ENCODE data around the gene ZZZ3.
"Not testable (repeated sequence)": the region's sequence is repeated elsewhere in the genome, so short reads cannot be mapped to it uniquely, and the experiment has no call there.

The ZZZ3 gene

GRCh38 chr1:77655431-77655974 is 27.0 kb downstream of the ZZZ3 start:
- peak; percentile 13 for DNase-seq (ENCODE audit: low read depth)
- TF ChIP-seq, protein P1, sequence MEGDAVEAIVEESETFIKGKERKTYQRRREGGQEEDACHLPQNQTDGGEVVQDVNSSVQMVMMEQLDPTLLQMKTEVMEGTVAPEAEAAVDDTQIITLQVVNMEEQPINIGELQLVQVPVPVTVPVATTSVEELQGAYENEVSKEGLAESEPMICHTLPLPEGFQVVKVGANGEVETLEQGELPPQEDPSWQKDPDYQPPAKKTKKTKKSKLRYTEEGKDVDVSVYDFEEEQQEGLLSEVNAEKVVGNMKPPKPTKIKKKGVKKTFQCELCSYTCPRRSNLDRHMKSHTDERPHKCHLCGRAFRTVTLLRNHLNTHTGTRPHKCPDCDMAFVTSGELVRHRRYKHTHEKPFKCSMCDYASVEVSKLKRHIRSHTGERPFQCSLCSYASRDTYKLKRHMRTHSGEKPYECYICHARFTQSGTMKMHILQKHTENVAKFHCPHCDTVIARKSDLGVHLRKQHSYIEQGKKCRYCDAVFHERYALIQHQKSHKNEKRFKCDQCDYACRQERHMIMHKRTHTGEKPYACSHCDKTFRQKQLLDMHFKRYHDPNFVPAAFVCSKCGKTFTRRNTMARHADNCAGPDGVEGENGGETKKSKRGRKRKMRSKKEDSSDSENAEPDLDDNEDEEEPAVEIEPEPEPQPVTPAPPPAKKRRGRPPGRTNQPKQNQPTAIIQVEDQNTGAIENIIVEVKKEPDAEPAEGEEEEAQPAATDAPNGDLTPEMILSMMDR (IDR thresholded peaks at IDR 0.05; ENCODE audit: insufficient read depth, low read depth, low read length, missing control alignments), result no peak
- H3K4me3 ChIP-seq (ENCODE audit: low read depth, low read length), result no peak overlapping the region

- TF ChIP-seq, protein P1 (IDR thresholded peaks at IDR 0.05; ENCODE audit: insufficient read depth, low read depth, low read length, missing control alignments), result no peak
- H3K4me3 ChIP-seq (ENCODE audit: low read depth, low read length), result no peak overlapping the region
- DNase-seq (ENCODE audit: low read depth), result no peak
Measured at GRCh38 chr1:77652970-77653516, 29.4 kb downstream of the ZZZ3 start.

GRCh38 chr1:77652268-77652667 is 30.2 kb downstream of the ZZZ3 start:
- no peak for DNase-seq (ENCODE audit: low read depth)
- TF ChIP-seq, protein P1 (IDR thresholded peaks at IDR 0.05; ENCODE audit: insufficient read depth, low read depth, low read length, missing control alignments), result no peak
- no peak overlapping the region for H3K4me3 ChIP-seq (ENCODE audit: low read depth, low read length)

DNA sequence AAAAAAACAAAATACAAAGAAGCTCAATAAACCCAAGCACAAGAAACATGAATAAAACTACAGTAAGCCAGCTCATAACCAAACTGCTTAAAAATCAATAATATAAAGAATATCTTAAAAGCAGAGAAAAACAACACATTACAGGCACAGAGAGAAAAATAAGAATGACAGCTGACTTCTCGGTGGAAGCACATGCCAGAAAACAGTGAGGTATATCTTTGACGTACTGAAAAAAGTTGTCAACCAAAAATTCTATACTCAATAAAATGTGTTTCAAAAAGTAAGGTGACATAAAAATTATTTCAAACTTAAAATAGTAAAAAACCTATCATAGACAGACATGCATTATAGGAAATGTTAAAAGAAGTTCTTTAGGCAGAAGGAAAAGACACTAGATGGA is 33.3 kb downstream of the ZZZ3 start:
- H3K4me3 ChIP-seq (ENCODE audit: low read depth, low read length), result no peak overlapping the region
- TF ChIP-seq, protein P1 (IDR thresholded peaks at IDR 0.05; ENCODE audit: insufficient read depth, low read depth, low read length, missing control alignments), result no peak
- DNase-seq (ENCODE audit: low read depth), result no peak

- not testable (repeated sequence) for DNase-seq (ENCODE audit: low read depth); H3K4me3 ChIP-seq (ENCODE audit: low read depth, low read length)
Measured at GRCh38 chr1:77646224-77646623, 36.2 kb downstream of the ZZZ3 start.

- no peak for DNase-seq (ENCODE audit: low read depth)
- H3K4me3 ChIP-seq (ENCODE audit: low read depth, low read length), result no peak overlapping the region
- TF ChIP-seq, protein P1 (IDR thresholded peaks at IDR 0.05; ENCODE audit: insufficient read depth, low read depth, low read length, missing control alignments), result no peak
Measured at GRCh38 chr1:77643456-77643855, 39.0 kb downstream of the ZZZ3 start.

DNA sequence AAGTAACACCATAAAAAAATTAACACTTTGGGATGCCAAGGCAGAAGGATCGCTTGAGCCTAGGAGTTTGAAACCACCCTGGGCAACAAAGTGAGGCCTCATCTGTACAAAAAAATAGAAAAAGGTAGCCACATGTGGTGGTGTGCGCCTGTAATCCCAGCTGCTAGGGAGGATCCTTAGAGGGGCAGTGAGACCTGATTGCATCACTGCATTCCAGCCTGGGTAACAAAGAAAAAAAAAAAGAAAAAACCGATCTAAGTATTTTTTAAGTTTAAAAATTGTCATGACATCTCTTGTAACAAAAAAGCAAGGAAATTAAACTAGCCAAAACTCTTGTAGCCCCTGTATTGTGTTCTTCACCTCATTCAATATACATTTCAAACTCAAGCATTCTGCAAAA is 39.5 kb downstream of the ZZZ3 start:
- DNase-seq (ENCODE audit: low read depth), result no peak
- TF ChIP-seq, protein P1 (IDR thresholded peaks at IDR 0.05; ENCODE audit: insufficient read depth, low read depth, low read length, missing control alignments), result no peak
- H3K4me3 ChIP-seq (ENCODE audit: low read depth, low read length), result no peak overlapping the region
